Caco-2 (cell line): ENCODE results near the gene CPSF3. TPM values are rescaled to one million over a fixed set of nuclear protein-coding genes. Genes with fewer than 3 reads are reported as not detected.

Experiments
- BruUV-seq: library from RNA; stranded (reverse); fragments of 400-500 nt; replicated peaks from 2 replicates; lab custom pipeline; 2021; lab: Mats Ljungman, UMichigan
- CTCF ChIA-PET: fragments of 300-600 bp; sonication (Branson Sonifier 250); formaldehyde crosslinking; loops from one replicate; lab custom pipeline; 2022; ENCODE audit warnings: antibody characterized with exemption; lab: Charles Lee
- POLR2A ChIA-PET: fragments of 300-600 bp; sonication (Branson Sonifier 250); formaldehyde crosslinking; loops from one replicate; lab custom pipeline; 2022; ENCODE audit warnings: antibody characterized with exemption; lab: Charles Lee
- DNase-seq, 2 experiments: peaks; one replicate each; pipeline versions ENCODE4 v3.0.0 to v3.0.0-alpha.2; 2020 to 2022
- H3K27me3 ChIP-seq: replicated peaks from 2 replicates; pipeline ENCODE4 v1.6.0; 2011; ENCODE audit warnings: low read length; ENCODE audit not compliant: control insufficient read depth, insufficient read depth
- H3K36me3 ChIP-seq: 2 replicates; pipeline ENCODE4 v1.5.1; 2011; ENCODE audit warnings: low read length; ENCODE audit not compliant: control insufficient read depth, insufficient read depth
- H3K4me1 ChIP-seq: fragments of 250-450 bp; sonication (Bioruptor Pico); 2 replicates; pipeline ENCODE4 v1.5.1; 2020; ENCODE audit warnings: mild to moderate bottlenecking
- H3K4me3 ChIP-seq: 2 replicates; pipeline ENCODE4 v1.5.1; 2011; ENCODE audit warnings: low read depth, mild to moderate bottlenecking, control low read depth, low read length
- H3K9me3 ChIP-seq: fragments of 250-450 bp; sonication (Bioruptor Pico); 2 replicates; pipeline ENCODE4 v1.5.1; 2020; ENCODE audit warnings: mild to moderate bottlenecking, moderate library complexity
- H3K27ac Mint-ChIP-seq: one replicate; pipeline ENCODE4 v1.8.0; 2022; ENCODE audit warnings: mixed read lengths; ENCODE audit not compliant: unreplicated experiment
- H3K27me3 Mint-ChIP-seq: one replicate; pipeline ENCODE4 v1.8.0; 2022; ENCODE audit warnings: mixed read lengths; ENCODE audit not compliant: insufficient read depth, unreplicated experiment
- H3K36me3 Mint-ChIP-seq: one replicate; pipeline ENCODE4 v1.8.0; 2022; ENCODE audit warnings: mild to moderate bottlenecking, mixed read lengths; ENCODE audit not compliant: insufficient read depth, unreplicated experiment
- H3K4me1 Mint-ChIP-seq: one replicate; pipeline ENCODE4 v1.8.0; 2022; ENCODE audit warnings: low read depth, mixed read lengths; ENCODE audit not compliant: unreplicated experiment
- H3K4me3 Mint-ChIP-seq: one replicate; pipeline ENCODE4 v1.8.0; 2022; ENCODE audit warnings: mild to moderate bottlenecking, moderate library complexity, mixed read lengths; ENCODE audit not compliant: unreplicated experiment
- H3K9me3 Mint-ChIP-seq: one replicate; pipeline ENCODE4 v1.8.0; 2022; ENCODE audit warnings: mixed read lengths; ENCODE audit not compliant: unreplicated experiment
- intact Hi-C: fragments of 100-400 bp; cut with micrococcal nuclease; formaldehyde crosslinking; loops from one replicate; pipeline ENCODE4 v1.10.0; 2022; ENCODE audit not compliant: unreplicated experiment
- total RNA-seq: library from RNA; stranded (reverse); gene quantifications from 2 replicates; pipeline ENCODE4 v1.2.3, GENCODE V29; 2022
- TF ChIP-seq, protein P1 (sequence below), 2 experiments: fragments of 200-600 bp in 1 of 2; IDR thresholded peaks; 1 replicate in 1 of 2; 2 replicates in 1 of 2; pipeline versions ENCODE4 v1.5.1 to v1.8.0; 2011 to 2022; ENCODE audit warnings: antibody characterized with exemption in 1 of 2, control low read depth in 1 of 2, inconsistent platforms in 1 of 2, low read depth in 1 of 2, low read length in 1 of 2, mild to moderate bottlenecking in 1 of 2, moderate library complexity in 1 of 2; ENCODE audit not compliant: insufficient read depth in 1 of 2, severe bottlenecking in 1 of 2, unreplicated experiment in 1 of 2

Gene CPSF3
- total RNA-seq, 1 experiment from 2014 or later: 95.0 TPM

DNA sequence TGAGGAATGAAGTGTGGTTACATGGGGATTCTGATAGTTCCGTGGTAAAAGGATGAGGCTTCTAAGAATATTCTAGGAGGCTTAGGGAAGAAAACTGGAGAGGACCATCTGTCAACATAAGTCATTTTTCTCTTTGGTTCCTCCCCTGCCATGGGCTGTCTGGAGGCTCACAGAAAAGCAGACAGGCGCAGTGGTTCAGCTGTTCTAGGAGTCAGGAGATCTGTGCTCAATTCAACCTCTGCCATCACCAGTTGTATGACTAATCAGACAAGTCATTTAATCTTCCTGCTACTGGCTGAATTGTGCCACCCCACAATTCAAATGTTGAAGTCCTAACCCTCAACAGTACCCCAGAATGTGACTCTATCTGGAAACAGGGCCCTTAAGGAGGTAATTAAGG, 95.8 kb downstream of the CPSF3 start:
- Mint-ChIP-seq H3K27ac (no peak overlapping the region), H3K4me3 (no peak overlapping the region), H3K27me3 (no peaks in the 10 kb centered on the region), H3K9me3 (no peaks in the 10 kb centered on the region), H3K4me1 (no peaks in the 10 kb centered on the region), H3K36me3 (peaks cover 69% of the 10 kb centered on the region)
- TF ChIP-seq, protein P1, sequence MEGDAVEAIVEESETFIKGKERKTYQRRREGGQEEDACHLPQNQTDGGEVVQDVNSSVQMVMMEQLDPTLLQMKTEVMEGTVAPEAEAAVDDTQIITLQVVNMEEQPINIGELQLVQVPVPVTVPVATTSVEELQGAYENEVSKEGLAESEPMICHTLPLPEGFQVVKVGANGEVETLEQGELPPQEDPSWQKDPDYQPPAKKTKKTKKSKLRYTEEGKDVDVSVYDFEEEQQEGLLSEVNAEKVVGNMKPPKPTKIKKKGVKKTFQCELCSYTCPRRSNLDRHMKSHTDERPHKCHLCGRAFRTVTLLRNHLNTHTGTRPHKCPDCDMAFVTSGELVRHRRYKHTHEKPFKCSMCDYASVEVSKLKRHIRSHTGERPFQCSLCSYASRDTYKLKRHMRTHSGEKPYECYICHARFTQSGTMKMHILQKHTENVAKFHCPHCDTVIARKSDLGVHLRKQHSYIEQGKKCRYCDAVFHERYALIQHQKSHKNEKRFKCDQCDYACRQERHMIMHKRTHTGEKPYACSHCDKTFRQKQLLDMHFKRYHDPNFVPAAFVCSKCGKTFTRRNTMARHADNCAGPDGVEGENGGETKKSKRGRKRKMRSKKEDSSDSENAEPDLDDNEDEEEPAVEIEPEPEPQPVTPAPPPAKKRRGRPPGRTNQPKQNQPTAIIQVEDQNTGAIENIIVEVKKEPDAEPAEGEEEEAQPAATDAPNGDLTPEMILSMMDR (IDR thresholded peaks at IDR 0.05; ENCODE audit: insufficient read depth in 1 of 2, low read depth in 1 of 2, low read length in 1 of 2, severe bottlenecking in 1 of 2, unreplicated experiment in 1 of 2): no peak
- no peaks in the 10 kb centered on the region for H3K27me3 ChIP-seq
- no peak for DNase-seq
- POLR2A ChIA-PET: no interaction called here
- H3K36me3 ChIP-seq: peaks cover 4% of the 10 kb centered on the region
- H3K9me3 ChIP-seq: no peaks in the 10 kb centered on the region
- no TSS peak for BruUV-seq
- H3K4me1 ChIP-seq: no peaks in the 10 kb centered on the region
- H3K4me3 ChIP-seq: no peak overlapping the region
- CTCF ChIA-PET: no interaction called here
- intact Hi-C loops: no loop called here

Other genes starting within 250 kb of the CPSF3 start
- gene ASAP2, start 216.8 kb upstream of the CPSF3 start, total RNA-seq: 25.6 and 27.8 TPM in 2 replicates
- 82.4 and 107 TPM in 2 replicates for gene ITGB1BP1, start 126 bp upstream of the CPSF3 start, total RNA-seq
- 56.5 and 57.8 TPM in 2 replicates for gene IAH1, start 50.9 kb downstream of the CPSF3 start, total RNA-seq
- 36.3 and 40.5 TPM in 2 replicates for gene ADAM17, start 132.2 kb downstream of the CPSF3 start, total RNA-seq
- gene YWHAQ, start 207.3 kb downstream of the CPSF3 start, total RNA-seq: 344 and 365 TPM in 2 replicates